Right lobe of liver (tissue), 4 donors: ENCODE data around the gene MCC.

Experiments used
- POLR2A ChIP-seq: fragments of 450-650 bp; IDR thresholded peaks from one replicate; pipeline ENCODE4 v1.6.1; 2017; ENCODE audit warnings: antibody characterized with exemption, mild to moderate bottlenecking
- TF ChIP-seq, protein P1 (sequence below), 4 donors: fragments of 200-600 bp in 3 of 4; fragments of 450-650 bp in 1 of 4; IDR thresholded peaks; one replicate each; pipeline versions ENCODE4 v1.5.1 to v1.8.0; 2016 to 2022; ENCODE audit warnings: antibody characterized with exemption in 4 of 4, mild to moderate bottlenecking in 2 of 4
- donor health status: DM: no; HTN: no; CAD: no.
- donor health status: DM: no; HTN: no; CAD: no.
- donor health status: DM: no; HTN: yes; CAD: no.

- TF ChIP-seq, protein P1, sequence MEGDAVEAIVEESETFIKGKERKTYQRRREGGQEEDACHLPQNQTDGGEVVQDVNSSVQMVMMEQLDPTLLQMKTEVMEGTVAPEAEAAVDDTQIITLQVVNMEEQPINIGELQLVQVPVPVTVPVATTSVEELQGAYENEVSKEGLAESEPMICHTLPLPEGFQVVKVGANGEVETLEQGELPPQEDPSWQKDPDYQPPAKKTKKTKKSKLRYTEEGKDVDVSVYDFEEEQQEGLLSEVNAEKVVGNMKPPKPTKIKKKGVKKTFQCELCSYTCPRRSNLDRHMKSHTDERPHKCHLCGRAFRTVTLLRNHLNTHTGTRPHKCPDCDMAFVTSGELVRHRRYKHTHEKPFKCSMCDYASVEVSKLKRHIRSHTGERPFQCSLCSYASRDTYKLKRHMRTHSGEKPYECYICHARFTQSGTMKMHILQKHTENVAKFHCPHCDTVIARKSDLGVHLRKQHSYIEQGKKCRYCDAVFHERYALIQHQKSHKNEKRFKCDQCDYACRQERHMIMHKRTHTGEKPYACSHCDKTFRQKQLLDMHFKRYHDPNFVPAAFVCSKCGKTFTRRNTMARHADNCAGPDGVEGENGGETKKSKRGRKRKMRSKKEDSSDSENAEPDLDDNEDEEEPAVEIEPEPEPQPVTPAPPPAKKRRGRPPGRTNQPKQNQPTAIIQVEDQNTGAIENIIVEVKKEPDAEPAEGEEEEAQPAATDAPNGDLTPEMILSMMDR (IDR thresholded peaks at IDR 0.05): no peak
- no peak for TF ChIP-seq POLR2A
Observed at GRCh38 chr5:113039229-113039933, 448.9 kb downstream of the MCC start.
